ENCODE data around the gene BUB1.
"Not testable (repeated sequence)": the region's sequence is repeated elsewhere in the genome, so short reads cannot be mapped to it uniquely, and the experiment has no call there.

BUB1 gene

DNA sequence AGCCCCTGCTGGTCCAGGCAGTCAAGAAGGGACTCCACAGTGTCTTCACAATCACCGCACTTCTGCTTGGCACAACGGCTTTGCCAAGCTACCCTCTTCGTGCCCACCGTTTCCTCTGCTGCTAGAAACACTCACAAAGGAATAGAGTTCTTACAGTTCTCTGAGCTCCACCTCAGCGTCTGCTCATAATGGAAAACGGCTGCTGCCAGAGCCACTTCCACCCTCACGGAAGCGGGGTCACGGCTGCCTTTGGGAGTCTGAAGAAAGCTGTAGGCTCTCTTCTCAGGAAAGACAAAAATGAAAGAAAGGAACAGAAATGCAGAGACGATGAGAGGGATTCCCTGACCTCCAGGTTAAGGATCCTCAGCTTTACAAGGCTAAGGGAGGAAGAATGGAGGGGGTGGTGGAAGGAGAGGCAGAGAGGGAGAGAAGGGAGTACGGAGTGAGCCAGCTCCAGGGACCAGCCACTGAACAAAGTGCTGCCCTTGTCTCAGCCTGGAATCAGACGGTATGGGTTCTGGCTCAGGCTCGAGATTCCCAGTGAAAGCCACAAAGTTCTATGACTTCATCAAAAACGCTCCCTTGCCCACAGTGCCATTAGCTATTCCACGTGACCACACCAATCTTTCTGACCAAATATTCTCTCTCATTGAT lies 88.1 kb downstream of the BUB1 start:
- not testable (repeated sequence) for DNase-seq

DNA sequence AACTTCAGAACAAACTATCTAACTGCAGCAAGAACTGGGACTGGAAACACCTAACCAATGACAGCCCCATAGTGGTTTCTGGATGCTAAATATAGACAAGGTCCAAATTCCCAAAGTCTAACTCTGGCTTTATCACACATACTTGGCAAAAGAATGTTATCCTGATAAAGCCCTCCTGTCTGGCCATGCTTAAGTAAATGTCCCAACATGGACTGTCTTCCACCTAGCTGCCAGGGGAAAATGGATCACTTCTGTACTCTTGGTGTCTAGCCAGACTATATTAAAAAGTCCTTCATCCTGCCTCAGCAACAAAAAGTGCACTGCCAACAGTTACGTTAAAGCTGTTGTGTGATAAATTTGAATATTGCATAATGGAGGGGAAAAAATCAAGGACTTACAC lies 89.3 kb downstream of the BUB1 start:
- DNase-seq = not testable (repeated sequence)

All from DMS79 treated with DMSO at 0.1 percent for 48 hours (cell line).